ENCODE data around the gene STX17.
"Not testable (repeated sequence)": the region's sequence is repeated elsewhere in the genome, so short reads cannot be mapped to it uniquely, and the experiment has no call there.

The STX17 gene

DNA sequence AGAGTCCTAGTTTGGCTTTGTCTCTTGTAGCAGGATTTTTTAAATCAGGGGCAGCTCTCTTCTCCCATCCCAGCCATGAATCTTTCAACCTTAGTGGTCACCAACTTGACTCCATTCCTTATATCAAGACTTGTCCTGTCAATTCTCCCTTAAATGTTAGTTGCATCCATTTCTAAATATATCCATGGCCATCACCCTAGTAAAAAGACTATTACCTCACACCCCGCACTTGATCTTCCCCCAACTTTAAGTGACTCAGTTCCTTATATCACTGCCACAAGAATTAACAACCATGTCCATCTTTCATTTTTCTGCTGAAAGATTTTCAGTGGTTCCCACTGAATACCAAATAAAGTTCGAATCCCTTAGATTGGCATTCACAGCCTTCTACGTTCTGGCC, 67.0 kb downstream of the STX17 start:
- no peak for DNase-seq

DNA sequence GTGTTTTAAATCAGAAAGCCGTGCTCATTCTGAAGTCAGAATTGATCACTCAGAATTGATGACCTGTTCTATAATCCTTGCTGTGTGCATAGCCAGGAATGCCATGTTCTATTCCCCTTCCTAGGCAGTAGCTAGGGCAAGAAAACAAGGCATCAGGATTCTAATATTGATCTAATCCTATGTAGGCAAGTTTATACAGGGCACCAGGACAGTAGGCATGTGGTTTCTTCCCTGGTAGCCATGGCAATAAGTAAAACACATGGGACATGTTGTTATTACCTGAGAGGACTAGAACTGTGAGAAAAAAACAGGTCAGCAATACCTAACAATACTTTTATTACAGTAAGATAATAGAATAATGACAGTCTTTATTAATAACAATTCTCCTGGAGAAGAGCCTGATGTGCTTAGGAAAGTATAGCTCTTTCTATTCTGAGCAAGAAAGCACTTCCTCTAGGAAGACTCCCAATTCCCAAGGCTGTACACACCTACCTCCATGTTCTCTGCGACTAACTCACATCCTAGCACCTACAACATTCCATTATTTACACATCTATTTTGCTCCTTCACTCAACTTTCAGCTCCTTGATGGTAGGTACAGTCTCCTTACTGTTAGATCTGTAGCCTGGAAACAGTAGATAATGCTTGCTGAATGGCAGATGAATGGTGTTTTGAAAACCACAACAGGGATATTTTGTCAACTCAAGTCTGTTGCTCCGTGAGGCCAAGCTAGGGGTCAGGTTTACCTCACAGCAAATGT, 70.8 kb downstream of the STX17 start:
- DNase-seq = no peak

DNA sequence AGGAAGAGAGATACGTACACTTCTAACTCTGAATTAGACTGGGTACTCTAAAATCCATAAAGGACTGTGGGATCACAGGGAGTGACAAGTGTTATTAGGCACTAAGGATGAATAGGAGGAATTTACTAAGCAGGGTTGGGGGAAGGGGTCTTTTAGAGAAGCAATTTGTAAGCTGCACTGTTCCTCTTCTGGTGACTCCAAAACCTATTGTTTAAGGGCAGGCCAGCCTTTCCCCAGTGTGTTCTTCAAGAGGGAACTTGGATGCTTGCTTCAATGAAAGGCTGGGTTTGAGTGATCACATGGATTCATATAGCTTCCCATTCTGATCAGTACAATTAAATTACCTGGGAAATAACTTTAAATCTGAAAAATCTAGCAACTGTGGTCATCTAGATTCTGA, 71.8 kb downstream of the STX17 start:
- no peak for DNase-seq

DNA sequence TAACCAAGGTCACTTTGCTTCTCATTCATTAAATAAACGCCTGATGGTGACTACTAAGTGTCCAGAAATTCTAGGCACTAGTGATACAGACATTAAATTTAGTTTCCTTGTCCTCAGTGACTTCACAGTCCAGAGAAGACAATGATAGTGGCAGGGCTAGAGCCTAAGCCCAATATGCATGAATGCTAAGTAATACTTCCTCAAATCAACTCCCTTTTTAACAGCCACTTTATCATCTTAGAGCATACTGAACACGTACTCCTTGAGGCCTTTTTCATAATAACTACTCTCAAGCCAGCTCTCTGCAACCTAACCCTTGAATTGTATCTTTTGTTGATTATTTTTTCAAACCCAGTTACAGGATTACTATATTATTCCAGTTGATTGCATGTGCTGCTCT, 74.1 kb downstream of the STX17 start:
- no peak for DNase-seq

DNA sequence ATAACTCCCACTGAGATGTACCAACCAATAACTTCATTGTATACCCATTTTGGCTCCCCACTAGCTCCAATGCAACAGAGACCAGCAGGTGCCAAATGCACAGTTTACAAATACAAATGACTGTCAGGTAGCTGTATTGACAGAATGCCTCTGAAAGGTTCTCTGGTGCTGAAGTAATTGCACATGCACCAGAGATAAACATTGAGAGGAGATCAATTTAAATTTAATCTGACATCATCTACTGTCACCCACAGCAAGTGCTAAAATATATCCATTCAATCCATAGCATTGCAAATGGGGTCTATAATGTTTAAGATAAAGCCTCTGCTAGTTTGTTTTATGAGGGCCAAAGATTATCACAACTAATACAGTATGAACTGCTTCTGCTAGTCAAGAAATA, 80.2 kb downstream of the STX17 start:
- no peak for DNase-seq

DNA sequence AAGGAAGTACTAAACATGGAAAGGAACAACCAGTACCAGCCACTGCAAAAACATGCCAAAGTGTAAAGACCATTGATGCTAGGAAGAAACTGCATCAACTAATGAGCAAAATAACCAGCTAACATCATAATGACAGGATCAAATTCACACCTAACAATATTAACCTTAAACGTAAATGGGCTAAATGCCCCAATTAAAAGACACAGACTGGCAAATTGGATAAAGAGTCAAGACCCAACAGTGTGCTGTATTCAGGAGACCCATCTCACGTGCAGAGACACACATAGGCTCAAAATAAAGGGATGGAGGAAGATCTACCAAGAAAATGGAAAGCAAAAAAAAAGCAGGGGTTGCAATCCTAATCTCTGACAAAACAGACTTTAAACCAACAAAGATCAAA, 84.1 kb downstream of the STX17 start:
- not testable (repeated sequence) for DNase-seq

DNA sequence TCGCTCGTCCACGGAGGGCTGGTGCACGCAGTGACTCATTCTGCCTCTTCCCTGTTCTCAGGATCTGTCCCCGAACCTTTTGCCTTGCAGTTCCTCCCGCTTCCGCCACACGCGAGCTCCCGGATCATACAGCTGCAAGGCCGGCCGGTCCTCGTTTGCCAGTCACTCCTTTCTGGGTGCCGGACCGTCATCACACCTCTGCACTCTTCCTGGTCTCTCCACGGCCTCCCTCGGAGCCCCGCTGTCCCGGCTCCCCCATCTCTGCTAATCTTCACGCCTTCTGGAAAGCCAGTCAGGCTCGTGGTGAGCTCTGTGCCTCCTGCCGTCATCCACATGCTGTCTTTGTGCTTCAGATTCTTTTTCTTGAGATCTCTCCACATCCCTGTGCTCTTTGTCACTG, 91.8 kb downstream of the STX17 start:
- DNase-seq = no peak

DNA sequence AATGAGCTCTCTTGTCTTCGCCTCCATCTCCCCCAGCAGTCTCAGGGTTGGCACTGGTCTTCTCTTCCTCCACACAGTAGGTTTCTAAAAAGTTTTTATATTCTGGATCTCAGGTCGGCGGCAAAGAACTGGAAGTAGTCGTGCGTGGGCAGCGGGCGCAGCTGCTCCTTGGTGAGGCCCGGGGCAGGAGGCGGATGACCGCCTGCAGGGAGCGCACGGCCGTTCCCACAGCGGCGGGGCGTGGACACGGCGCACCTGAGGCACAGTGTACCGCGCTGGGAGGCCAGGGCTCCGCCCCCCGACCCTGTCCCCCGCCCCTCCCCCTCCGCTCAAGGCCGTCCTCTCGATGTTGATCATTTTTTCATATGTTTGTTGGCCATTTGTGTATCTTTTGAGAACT, 92.4 kb downstream of the STX17 start:
- no peak for DNase-seq

DNA sequence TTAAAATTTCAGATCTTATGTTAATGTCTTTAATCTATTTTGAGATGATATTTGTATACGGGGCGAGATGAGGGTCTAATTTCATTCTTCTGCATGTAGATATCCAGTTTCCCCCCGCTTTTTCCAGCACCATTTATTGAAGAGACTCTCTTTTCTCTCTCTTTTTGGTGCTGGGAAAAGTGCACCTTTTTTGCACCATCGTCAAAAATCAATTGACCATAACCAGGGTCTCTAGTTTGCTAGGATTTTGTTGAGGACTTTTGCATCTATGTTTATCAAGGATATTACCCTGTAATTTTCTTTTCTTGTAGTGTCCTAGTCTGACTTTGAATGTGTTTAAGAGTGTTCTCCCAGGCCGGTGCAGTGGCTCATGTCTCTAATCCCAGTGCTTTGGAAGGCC, 93.3 kb downstream of the STX17 start:
- DNase-seq = no peak

DNA sequence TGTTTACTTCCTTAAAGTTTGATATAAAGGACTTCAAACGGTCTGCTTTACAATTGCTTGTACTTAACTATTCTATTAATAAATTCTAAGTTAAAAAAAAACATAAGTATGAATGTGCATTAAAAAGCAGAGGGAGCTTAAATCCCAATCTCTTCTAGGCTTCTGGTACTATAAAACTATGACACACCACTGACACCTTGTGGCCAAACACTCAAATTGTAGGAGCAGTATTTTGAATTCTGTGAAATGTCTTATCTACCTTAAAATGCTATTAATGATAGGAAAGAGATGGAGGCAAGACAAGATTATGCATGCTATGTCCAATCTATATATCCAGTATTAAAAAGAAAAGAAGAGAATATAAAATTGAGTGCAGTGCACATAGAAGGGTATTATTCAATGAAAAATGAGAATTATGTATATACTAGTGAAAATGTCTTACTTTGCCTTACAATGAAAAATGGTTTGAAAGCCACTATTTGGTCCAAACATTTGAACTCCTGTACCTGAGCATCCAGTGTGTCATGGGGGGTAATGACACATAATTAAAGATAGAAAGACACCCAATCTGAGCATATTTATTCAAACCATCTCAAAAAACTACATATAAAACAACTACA, 104.7 kb downstream of the STX17 start:
- DNase-seq = no peak

DNA sequence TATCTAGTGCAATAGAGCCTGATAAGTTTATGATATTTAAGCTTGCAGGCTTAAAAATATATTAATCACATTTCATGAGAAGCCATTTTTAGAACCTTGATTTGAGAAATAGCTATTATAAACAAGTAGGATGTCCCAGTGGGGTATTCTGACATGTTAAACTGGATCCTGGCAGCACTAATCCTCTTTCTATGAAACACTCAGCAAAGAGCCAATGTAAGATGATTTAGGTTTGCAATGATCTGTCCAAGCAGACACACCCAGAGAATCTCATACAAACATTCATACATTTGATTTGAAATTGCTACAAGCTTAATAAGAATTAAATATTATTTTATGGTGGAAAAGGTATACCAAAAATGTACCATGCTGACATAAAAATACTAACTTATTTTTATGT, 105.8 kb downstream of the STX17 start:
- DNase-seq = no peak

DNA sequence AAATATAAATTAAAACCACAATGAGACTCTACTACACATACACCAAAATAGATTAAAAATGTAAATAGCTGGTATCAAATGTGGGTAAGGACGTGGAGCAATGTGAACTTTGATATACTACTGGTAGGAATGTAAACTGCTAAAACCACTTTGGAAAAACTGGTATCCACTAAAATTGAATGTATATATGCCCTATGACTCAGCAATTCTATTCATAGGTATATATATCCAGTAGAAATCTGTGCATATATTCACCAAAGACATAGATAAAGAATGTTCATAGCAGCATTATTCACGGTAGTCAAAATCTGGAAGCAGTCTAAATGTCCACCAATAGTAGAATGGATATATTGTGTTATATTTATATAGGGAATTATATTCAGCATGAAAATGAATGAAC, 107.1 kb downstream of the STX17 start:
- no peak for DNase-seq

DNA sequence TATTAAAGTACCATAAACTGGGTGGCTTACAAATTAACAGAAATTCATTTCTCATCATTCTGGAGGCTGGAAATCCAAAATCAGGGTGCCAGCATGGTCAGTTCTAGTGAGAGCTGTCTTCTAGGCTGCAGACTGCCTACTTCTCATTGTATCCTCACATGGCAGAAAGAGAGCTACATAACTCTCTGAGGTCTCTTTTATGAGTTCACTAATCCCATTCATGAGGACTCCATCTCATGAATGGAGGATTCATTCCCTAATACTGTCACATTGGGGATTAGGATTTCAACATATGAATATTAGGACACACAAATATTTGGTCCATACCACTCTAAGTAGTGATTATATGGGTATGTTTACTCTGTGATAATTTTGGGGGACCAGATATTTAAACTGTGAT, 108.4 kb downstream of the STX17 start:
- DNase-seq = no peak

DNA sequence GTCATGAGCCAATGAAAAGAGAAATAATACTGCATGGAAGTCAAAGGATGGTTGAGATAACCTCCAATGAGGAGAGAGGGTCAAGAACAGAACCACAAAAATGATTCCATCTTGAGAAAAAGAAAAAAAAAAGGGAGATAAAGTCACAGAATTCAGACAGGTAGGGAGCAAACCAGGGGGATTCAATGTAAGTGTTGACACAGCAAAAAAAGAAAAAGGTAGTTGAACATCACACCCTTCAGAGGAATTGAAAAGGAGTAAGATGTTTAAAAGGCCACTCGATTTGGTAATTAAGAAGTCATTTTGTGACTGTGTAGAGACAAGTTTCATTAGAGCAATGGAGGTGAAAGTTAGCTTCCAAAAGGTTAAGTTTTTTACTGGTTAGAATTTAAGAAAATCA, 113.1 kb downstream of the STX17 start:
- DNase-seq = no peak
